NCI-H128 (cell line): ENCODE results near the gene FILIP1L.
A peak's percentile ranks its signal among the peaks of the same experiment; 100 is the strongest.

Source experiments
- DNase-seq: peaks from one replicate; lab custom pipeline; 2025; ENCODE audit not compliant: unreplicated experiment; lab: John Stamatoyannopoulos, UW

The FILIP1L gene

DNA sequence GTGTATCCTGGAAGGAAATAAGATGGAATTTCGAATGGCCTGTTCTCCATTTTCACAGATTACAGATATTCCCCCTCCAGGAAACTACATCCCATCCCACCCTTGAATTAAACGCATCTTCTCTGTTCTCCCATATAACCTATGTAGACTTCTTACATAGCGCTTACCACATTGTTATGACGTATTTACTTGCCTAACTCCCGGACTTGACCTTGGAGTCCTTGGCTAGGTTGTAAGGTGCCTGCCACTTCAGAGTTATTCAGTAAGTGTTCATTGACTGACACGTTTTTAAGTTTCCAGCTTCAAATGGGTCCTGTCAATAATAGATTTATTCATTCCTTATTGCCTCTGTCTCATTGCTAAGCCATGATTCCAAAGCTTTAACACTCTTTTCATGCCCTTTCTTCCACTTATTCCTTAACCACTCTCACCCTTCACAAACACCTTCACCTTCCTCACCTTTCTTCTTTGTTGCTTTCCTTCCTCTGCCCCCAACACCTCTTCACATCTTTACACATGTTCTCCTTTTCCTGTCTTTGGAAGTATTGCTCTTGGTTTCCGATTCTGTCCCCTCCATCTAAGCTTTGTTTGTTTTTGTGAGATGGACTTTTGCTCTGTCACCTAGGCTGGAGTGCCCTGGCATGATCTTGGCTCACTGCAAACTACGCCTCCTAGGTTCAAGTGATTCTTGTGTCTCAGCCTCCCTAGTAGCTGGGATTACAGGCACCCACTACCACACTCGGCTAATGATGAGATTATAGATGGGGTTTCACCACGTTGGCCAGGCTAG is 158.3 kb downstream of the FILIP1L start:
- no peak for DNase-seq

DNA sequence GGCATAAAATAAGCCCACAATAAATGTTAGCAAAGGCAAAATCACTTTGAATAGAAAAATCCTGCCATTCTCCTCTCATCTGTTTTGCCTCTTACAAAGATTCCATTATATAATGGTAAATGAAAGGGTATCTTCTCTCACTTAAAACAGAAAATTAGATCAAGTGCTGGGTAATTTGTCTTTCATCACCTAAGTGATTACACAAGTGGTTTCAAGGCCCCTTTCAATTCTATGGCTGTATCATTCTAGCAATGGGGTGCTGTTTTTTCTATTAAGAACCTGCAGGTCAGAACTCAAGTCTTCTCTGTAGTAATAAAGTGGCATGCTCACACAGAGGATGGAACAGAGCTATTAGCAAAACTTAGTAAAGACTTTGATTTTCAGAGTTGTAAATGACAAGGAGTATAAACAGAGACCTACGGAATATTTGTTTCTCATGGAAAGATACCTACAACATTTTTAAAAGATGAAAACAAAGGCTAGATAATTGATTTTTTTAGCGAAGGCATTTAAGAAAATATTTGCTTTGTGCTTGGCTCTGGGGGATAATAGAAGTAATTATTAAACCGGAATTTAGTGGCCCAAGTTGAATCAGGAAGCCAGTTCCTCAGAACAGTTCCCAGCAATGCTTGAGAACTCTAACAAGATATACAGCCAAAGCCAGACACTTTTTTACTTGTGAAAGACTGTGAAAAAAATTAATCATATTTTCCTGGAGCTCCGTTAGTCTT is 159.2 kb downstream of the FILIP1L start:
- DNase-seq, result no peak

DNA sequence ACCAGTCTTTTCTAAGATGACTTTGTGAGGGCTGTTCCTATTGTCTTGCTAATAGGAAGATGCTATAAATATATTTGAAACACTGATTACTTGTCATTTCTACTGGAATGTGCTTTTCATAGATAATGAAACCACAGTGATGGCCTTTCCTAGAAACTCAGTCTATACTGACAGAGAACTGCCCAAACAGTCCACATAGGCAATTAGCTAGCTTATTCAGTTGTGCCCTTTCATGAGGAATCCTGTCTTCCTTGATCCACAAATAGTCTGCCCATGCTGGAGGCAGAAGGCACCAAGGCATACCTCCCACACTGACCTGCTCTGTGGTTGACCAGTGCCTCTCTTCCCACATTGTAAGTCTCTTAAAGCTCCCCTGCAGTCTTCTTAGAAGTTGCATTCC is 160.7 kb downstream of the FILIP1L start:
- DNase-seq, result no peak

DNA sequence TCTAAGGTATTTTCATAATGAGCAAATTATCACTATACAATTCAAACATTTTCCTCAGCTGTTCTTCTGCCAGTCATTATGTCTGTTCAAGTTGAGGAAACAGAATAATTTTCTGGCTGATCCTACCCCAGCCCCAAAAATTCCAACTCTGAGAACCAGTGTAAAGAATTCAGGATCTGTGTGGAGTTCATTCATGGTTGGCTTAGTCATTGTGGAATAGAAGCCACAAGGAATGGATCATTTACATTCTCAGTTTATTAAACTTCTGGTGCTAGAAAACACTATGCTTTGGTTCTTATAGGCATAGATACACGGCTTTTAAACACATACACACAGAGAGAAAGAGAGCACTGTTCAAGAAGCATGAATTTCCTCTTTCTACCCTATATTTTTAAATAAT is 162.0 kb downstream of the FILIP1L start:
- DNase-seq, result no peak

DNA sequence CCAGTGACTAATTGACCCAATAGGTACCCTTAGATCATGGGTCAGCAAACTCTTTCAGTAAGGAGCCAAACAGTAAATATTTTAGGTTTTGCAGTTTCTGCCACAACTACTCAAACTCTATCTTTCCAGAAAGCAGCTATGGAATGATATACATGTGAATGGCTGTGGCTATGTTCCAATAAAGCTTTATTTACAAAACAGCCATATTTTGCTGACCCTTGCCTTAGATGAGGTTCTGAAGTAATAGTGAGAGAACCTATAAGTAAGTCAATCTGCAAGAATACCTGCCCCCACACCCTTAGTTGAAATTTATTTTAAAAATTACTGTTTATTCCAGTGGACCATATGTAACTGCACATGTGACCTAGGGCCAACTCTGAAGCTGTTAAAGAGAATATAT is 162.6 kb downstream of the FILIP1L start:
- DNase-seq, result no peak

DNA sequence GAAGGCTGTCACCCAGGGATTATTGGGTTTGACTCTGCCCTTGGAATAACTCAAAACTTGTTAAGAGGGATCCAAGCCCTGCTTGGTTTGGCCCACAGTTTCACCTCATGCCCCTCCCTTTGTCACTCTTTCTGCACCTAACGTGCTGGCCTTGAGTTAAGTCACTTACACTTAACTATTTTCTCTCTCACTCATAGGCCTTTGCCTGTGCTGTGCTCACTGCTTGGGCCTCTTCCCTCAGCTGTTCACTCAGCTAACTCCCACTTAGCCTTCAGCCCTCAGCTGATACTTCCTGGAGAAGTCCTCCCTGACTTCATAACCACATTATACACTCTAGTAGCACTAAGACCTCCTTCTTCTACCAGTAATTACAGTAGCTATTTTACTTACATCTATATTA is 163.4 kb downstream of the FILIP1L start:
- DNase-seq, result no peak

DNA sequence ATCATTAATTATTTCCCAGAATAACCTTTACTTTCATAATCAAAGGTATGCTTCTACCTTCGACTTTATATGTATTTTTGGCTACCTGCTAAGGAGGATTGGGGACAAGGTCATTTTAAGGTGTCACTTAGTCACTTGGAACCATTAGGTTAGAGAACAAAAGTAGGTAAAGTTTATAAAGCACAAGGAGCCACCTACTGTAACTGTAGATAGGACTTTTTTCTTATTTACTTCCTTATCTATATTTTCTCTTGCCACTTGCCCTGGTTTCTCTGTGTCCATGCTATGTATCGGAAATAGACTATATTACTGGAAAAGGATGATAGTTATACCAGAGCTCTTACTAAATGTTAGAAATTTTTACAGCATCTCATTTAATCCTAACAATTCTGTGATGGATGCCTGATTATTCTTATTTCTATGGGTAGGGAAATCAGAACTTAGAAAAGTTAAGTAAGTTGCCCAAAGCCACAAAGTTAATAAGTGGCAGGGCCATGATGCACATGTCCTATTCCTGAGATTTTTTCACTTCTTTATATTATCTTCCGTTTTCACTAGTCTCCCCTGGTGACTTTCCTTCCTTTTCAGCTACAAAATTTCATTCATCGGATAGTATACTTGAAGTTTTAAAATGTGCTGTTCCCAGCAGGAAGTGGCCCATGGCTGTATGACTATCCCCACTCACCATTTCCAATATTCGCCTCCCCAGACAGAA is 164.2 kb downstream of the FILIP1L start:
- no peak for DNase-seq

DNA sequence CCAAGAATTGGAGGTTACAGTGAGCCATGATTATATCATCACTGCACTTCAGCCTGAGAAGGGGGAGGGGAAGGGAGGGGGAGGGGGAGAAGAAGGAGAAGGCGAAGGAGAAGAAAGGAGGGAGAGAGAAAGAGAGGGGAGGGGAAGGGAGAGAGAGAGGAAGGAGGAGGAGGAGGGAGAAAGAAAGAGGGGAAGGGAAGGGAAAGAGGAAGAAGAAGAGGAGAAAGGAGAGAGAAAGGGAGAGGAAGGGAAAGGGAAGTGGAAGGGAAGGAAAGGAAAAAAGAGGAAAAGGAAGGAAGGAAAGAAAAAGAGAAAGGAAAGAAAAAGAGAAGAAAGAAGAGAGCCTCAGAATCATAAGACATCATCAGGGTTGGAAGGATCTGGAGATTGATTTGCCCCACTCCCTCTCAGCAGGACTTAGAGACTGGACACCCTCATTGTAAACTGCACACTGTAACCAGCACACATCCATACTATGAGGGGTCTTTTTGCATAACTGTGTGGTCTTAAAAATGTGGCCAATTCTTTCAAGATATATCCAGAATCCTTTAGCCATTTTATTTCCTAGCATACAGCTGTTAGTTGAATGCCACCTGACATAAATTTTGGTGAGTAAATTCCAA is 165.7 kb downstream of the FILIP1L start:
- DNase-seq, result no peak

DNA sequence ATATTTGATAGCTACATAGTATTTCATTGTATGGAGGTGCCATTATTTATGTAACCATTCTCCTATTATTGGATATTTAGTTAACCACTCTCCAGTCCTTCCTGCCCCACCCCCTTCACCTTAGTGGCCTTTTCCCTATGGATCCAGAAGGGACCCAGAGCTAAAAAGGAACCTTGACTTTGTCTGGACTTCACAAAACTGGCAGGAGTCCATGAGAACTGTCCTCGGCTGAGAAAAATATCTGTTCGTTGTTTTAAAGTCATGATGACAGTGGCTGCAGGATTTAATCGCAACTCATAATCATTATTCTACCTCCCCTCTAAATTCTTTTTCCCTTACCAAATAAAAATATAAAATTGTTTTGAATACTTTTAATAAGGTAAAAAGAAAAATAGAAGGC is 166.9 kb downstream of the FILIP1L start:
- no peak for DNase-seq

DNA sequence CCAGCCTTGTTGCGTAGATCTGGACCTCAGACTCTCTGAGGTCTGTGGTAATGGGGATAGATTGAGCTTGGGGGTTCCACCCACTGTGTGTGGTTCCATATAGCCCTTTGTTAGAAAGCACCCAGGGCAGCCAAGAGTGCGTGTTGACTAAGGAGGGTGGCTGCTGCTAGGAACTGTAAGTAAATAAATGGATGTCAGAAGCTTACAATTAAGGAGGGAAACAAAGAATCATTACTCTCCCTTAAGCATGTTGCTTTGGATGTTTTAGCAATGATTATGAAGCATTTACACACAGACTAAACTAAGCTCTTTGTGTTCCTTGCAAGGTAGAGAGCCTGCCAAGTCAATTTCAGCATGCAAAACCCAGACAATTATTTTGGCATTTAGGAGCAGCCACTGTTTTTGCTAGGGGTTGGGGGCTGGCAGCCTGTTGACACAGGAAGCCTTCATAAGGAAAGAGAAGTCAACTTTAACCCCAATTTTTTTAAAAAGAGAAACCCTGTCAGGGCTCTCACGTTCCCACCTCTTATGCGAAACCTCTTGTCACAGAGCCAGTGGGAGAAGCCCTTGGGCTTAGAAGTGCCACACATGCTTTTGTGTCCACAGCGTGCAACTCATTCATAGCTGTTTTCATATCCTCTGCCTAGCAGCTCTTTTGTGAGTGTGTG is 168.8 kb downstream of the FILIP1L start:
- peak; percentile 39 for DNase-seq

DNA sequence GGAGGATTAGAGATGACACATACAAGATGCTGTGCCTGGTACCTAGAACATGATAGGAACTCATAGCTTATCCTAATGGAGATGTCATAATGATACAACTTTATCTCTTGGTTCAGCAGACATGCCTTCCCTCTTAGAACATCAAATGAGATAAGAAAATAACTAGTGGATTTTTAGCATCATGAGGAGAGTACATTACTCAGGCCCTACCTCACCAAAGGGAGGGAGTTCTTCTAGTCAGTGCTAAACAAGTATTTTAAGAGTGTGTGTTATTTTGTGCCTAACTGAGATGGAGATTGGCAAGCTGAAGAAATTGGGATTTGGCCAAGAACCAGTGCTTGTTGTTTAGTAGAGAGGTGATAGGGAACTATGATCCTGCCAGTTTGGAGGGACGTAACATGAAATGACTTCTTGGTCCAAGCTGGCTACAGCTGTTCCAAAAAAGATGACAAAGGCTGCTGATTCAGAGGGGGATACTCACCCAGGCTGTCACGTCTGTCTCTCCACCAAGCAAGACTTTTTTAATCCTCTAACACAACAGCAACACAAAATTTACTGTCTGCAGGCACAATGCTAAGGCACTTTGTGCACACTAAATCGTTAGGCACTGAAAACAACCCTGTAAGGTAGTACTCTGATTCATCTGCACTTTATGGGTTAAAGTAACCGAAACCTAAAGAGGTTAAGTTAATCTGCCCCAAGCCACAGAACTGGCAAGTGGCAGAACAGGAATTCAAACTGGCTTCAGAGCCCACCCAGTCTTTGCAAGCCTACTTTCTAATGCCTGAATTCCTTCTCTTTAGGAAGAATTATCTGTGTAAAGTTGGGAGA is 170.2 kb downstream of the FILIP1L start:
- DNase-seq, result no peak

DNA sequence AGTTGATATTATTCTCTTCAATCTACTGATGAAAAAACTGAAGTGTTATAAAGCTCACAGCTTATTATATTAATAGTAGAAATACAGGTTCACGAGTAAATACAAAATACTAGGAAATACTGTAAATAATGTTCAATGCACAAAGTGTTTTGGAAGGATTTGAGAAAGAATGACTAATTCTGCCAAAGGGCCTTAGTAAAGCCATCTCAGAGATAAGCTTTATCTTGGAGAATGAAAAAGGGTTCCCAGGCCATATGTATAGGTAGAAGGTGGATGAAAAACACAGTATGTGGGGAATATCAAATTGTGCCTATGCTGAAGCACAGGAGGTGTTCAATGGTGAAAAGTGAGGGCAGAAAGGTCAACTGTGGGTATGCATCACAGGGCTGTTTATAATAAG is 173.1 kb downstream of the FILIP1L start:
- DNase-seq, result no peak

DNA sequence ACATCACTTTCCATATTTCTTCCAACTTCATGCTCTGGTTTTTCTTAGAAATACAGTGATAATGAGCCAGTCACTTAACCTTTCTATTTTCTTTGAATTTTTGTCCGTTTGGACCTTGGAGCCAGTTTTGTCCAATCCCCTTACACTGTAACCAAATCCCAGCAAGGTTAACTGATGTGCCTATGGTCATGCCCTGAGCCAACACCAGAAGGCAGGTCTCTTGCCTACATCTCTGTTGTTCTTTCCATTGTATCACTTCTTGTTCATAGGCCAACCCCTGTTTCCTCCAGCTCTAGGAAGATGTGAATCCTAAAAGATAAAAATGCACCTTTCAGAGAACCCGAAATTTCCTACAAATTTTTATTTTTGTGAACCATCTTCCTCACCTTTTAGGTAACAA is 174.0 kb downstream of the FILIP1L start:
- DNase-seq, result no peak

DNA sequence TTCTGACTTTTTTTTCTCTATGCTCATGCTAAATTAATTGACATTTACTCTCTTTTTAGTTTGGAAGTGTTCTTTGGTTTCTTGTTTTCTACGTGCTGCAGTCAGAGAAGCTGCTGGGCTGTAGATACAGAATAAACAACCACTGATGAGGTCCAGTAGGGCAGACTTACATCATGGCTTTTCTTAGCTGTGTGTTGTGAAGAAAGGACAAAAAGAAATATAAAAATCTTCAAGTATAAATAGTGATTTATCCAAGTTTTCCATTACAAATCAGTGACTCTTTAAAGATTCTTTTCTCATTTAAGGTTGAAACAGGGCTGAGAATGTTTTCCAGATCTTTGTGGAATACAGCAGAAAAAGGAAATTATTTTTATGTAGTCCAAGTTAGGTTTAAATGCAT is 174.4 kb downstream of the FILIP1L start:
- no peak for DNase-seq

DNA sequence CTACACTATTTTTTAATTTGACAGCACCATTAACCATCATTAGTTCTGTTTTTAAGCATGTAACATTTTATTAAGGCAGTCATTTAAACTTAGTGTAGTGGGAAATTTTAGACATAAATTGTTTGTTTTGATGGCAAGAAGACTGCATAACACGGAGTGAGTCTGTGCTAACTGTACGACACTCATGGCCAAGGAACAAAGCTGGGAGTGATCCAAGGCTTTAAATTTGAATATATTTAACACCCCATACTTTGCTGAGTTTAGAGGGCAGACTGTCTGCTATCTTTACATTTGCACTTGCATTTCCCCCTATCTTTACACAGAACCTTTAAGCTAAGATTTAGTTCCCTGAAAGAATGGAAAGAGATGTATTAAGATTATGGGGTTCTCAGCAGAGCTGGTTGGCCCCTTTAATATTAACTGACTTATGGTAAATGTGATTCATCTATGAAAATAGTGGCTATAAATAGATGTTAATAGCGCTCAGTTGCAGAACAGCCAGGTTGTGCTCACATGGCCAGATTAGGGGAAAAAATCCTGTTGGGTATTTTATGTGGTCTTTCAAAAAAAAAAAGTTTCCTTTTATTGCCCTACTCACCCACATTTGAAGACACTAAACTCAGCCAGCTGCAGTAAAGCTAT is 175.9 kb downstream of the FILIP1L start:
- DNase-seq, result no peak

DNA sequence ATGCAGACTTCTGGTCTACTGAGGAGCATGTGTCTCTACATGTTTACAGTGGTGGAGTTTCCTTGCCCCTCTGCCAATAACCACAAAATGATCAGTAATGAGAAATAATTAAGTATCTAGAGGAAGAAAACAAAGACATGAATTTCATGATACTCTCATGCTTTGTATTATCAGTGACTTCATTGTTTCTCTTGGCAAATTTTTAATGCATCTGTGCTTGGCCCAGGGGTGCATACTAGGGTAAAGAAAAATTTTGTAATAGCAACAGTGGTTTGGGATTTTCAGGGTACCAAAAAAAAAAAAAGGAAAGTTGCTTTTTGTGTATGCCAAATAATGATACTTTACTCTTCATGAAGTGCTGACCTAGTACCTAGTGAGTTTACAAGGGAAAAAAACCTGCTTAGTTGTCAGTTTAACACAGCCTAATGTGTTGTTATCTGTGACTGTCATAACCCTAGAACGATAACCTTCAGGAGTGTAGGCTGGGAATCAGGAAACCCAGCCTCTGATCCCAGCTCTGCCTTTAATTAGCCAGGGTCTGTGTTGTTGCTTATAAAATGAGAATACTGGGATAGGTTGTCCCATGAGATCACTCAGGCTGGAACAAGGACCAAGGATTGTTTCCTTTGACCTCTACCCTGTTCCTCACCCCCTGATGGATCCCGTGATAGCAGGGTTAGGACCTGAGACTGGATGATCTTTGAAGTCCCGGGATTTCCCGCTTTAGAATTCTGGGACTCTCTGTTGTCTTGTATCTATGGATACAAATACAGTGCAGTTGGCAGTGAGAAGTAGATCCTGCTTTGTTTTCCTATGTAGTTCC is 179.1 kb downstream of the FILIP1L start:
- DNase-seq, result no peak

DNA sequence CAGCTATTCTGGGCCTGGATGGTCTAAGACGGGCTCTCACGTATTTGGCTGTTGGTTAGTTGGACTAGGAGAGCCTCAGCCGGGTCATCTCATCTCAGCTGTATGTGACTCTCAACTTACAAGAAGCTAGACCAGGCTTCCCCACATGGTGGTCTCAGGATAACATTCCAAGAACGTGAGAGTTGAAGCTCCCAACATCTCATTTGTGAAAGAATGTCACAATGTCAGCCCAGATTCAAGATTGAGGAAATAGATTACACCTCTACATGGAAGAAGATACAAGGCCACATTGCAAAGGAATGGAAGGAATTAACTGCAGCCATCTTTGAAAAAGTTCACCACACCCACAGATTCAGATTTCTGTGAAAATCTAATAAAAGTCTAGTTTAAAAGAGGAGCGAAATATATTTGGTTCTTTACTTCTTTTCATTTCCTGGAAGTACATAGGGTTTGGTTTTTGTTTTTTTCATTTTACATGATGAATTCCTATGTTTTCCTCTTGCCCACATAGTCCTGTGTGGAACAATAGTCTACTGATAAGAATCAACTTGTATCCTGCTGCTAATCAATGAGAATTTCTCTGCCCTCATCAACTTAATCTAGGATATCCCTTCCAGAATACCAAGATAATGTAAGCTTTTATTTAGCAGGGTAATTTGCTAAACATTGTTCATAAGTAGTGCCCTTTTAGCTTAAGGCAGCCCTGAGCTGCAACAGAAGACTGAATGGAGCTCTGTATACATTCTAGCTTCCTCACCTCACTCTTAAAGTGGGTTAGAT is 180.1 kb downstream of the FILIP1L start:
- DNase-seq, result no peak

DNA sequence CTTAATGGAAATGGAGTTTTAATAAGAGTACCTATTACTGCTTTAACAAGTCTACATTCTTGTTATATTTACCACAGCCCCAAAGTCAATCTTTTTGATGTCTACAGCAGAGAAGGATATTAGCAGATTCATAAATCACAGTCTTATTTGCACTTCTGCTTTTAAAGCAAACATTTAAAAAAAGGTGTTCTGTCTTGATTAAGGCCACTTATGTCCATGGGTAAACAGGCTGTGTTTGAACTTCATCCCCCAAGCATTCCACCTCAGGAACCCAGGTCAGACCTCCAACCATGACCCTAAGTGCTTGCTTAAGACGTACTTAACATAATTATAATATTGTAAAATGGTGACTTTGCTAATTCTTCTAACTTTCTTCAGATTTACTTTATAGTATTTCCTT is 183.2 kb downstream of the FILIP1L start:
- DNase-seq, result no peak
